Measurements from ENCODE around the gene SOBP.

DNA sequence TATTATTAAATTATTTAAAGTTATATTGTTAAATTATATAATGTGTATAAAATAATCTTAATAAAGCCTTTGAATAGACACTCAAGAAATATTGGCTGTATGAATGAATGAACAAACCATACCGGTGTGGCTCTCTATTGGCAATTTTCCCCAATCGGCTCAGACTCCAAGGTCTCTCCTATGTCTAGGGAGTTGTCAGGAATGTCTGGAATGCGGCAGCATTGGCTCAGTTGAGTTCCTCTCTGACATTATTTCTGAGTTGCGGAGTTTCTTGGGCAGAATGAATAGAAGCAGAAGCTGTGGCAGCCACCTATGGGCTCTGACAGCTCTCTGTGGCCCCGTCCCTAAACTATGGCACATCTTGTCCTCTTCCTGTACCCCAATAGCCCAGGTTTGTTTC, 111.0 kb downstream of the SOBP start:
- TF ChIP-seq CTCF (IDR thresholded peaks at IDR 0.05) (no peak), POLR2A (IDR thresholded peaks at IDR 0.05) (no peak)

All from thyroid gland (tissue), 4 donors.